Naive B cell (primary cell): ENCODE data around the gene UCP3. TPM values are rescaled to one million over a fixed set of nuclear protein-coding genes. Genes with fewer than 3 reads are reported as not detected.
A peak's percentile ranks its signal among the peaks of the same experiment; 100 is the strongest.

Experiments used
- ATAC-seq, 2 donors: fragments of 150-1000 bp; cut with Tn5 transposase; 2 replicates each; pipeline ENCODE4 v1.10.0; 2021; ENCODE audit warnings: low read depth in 2 of 2, mild to moderate bottlenecking in 2 of 2, moderate library complexity in 2 of 2
- DNase-seq: peaks from one replicate; pipeline ENCODE4 v3.0.0; 2022
- H3K27ac Mint-ChIP-seq, 6 donors: one replicate each; pipeline ENCODE4 v1.8.0; 2020 to 2022; ENCODE audit warnings: mild to moderate bottlenecking in 6 of 6, mixed read lengths in 6 of 6, moderate library complexity in 5 of 6, inconsistent platforms in 2 of 6
- H3K27me3 Mint-ChIP-seq, 3 donors: one replicate each; pipeline ENCODE4 v1.8.0; 2021 to 2022; ENCODE audit warnings: mixed read lengths in 3 of 3, mild to moderate bottlenecking in 1 of 3
- H3K36me3 Mint-ChIP-seq, 2 donors: one replicate each; pipeline ENCODE4 v1.8.0; 2020 to 2022; ENCODE audit warnings: mixed read lengths in 2 of 2, inconsistent platforms in 1 of 2, mild to moderate bottlenecking in 1 of 2
- H3K4me1 Mint-ChIP-seq, 3 donors: one replicate each; pipeline ENCODE4 v1.8.0; 2020 to 2022; ENCODE audit warnings: mixed read lengths in 3 of 3, inconsistent platforms in 1 of 3, mild to moderate bottlenecking in 1 of 3, moderate library complexity in 1 of 3
- H3K4me3 Mint-ChIP-seq, 8 donors: one replicate each; pipeline ENCODE4 v1.8.0; 2020 to 2022; ENCODE audit warnings: mild to moderate bottlenecking in 8 of 8, mixed read lengths in 8 of 8, moderate library complexity in 8 of 8, inconsistent platforms in 2 of 8
- H3K9me3 Mint-ChIP-seq, 7 donors: one replicate each; pipeline ENCODE4 v1.8.0; 2020 to 2022; ENCODE audit warnings: mixed read lengths in 7 of 7, mild to moderate bottlenecking in 5 of 7, inconsistent platforms in 2 of 7, moderate library complexity in 1 of 7
- polyA plus RNA-seq, 6 donors: library from polyadenylated mRNA; unstranded; fragments of 300-500 nt; fragmentation: Illumina TruSeq; gene quantifications; one replicate each; pipeline ENCODE4 v1.2.3, GENCODE V29; 2021; ENCODE audit warnings: low read depth in 6 of 6

Gene UCP3
- under 1 TPM in 3 of 6 donors, not detected in 3; 0.09 to 0.31 (median 0.11) TPM for polyA plus RNA-seq

DNA sequence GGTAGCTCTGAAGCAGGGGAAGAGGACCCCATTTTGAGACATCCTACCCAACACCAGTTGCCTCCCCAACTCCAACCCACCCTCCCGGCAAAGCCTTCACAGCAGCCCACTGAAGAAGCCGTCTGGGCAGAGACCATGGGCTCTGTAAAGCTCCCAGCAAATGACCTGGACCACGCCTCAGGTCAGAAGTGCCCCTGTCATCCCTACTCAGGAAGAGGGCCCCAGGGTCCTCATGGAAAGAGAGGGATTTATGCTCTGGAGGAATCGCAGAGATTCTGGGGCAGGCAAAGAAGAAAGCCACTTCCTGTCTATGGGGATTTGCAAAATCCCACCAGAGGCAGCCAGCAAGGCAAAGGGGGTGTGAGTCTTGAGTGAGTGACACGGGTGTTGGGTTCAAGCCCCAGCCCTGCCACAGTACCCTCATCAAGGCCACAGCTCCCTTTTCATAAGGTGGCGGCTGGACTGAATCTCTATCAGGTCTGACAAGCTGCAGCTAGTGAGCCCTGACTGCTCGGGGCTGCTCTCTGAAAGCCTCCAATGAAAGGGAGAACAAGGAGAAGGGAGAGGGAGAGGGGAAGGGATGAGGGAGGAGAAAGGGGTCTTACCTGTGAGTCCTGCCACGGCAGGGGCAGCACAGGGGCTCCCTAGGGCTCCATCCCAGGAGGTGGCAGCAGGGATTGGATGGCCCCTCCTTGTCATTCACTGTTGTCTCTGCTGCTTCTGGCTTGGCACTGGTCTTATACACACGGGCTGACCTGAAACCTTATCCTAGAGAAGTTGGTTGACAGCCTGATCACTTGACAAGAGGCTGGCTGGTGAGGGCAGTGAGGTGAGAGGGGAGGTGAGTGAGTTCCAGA is at the start of gene UCP3:
TSS of gene UCP3 (minus strand) at position 713 of the 857 bp plus-strand sequence. CDS start 2,043 bp downstream, outside the sequence.
- H3K4me1 Mint-ChIP-seq: peaks cover 41 to 64% (median 49%) of the 10 kb centered on the region in 3 donors
- no peak for DNase-seq
- H3K27me3 Mint-ChIP-seq: no peaks in the 10 kb centered on the region
- peak within 1 kb of the TSS; percentile 58 to 99 (median 93) for H3K27ac Mint-ChIP-seq
- H3K4me3 Mint-ChIP-seq: peak within 1 kb of the TSS in 3 of 8 donors; percentile 16 to 77 (median 41)
- no peaks in the 10 kb centered on the region for H3K9me3 Mint-ChIP-seq
- no peak for ATAC-seq
- peaks cover 3 to 9% of the 10 kb centered on the region in 2 donors for H3K36me3 Mint-ChIP-seq

- DNase-seq (no peak), ATAC-seq (no peak)
- Mint-ChIP-seq H3K4me1 (peaks cover 0 to 2% (median 0%) of the 10 kb centered on the region in 3 donors), H3K27ac (peak overlapping the region in 1 of 6 donors; percentile 60), H3K36me3 (peaks cover 20 to 23% of the 10 kb centered on the region in 2 donors), H3K4me3 (no peak overlapping the region), H3K27me3 (no peaks in the 10 kb centered on the region), H3K9me3 (no peaks in the 10 kb centered on the region)
Observed at GRCh38 chr11:74057249-74058151, 48.6 kb upstream of the UCP3 start.

DNA sequence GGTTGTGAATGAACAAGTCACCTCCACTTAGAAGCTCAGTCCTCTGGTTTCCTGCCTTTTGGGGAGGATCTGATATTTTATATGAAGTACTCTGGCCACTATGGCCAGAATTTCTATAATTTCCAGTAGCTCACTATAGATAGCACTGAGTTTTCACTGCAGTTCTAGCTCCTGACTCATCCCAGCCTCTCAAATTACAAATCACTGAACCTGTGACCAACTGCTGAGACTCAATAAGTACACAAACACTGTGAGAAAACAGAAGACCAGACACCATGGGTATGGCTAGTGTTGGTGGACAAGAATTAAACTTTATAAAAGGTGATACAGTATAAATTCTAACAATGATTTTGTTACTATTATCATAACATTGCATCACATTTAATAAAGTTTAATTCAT is 47.1 kb upstream of the UCP3 start:
- no peaks in the 10 kb centered on the region for H3K9me3 Mint-ChIP-seq
- H3K4me1 Mint-ChIP-seq: peaks cover 0 to 4% (median 2%) of the 10 kb centered on the region in 3 donors
- peaks cover 17 to 20% of the 10 kb centered on the region in 2 donors for H3K36me3 Mint-ChIP-seq
- no peak for DNase-seq
- no peak overlapping the region for H3K4me3 Mint-ChIP-seq
- H3K27ac Mint-ChIP-seq: no peak overlapping the region
- ATAC-seq: no peak
- H3K27me3 Mint-ChIP-seq: no peaks in the 10 kb centered on the region

GRCh38 chr11:74050465-74050864 is 41.6 kb upstream of the UCP3 start:
- H3K9me3 Mint-ChIP-seq: no peaks in the 10 kb centered on the region
- H3K27ac Mint-ChIP-seq: no peak overlapping the region
- H3K4me1 Mint-ChIP-seq: peaks cover 0 to 4% (median 0%) of the 10 kb centered on the region in 3 donors

GRCh38 chr11:74048993-74049392 is 40.1 kb upstream of the UCP3 start:
- no peaks in the 10 kb centered on the region for H3K27me3 Mint-ChIP-seq
- H3K4me3 Mint-ChIP-seq: no peak overlapping the region
- no peaks in the 10 kb centered on the region for H3K9me3 Mint-ChIP-seq
- ATAC-seq (no peak), DNase-seq (no peak)
- peaks cover 7 to 24% of the 10 kb centered on the region in 2 donors for H3K36me3 Mint-ChIP-seq
- peak overlapping the region in 1 of 6 donors; percentile 49 for H3K27ac Mint-ChIP-seq
- peaks cover 0 to 7% (median 0%) of the 10 kb centered on the region in 3 donors for H3K4me1 Mint-ChIP-seq

More at GRCh38 chr11:74050465-74050864, 41.6 kb upstream of the UCP3 start:
- DNase-seq: no peak
- H3K36me3 Mint-ChIP-seq: peaks cover 8 to 28% of the 10 kb centered on the region in 2 donors
- no peak overlapping the region for H3K4me3 Mint-ChIP-seq
- no peak for ATAC-seq
- no peaks in the 10 kb centered on the region for H3K27me3 Mint-ChIP-seq

GRCh38 chr11:74044538-74044937 is 35.7 kb upstream of the UCP3 start:
- Mint-ChIP-seq H3K9me3 (no peaks in the 10 kb centered on the region), H3K27me3 (no peaks in the 10 kb centered on the region), H3K4me1 (peaks cover 0 to 3% (median 0%) of the 10 kb centered on the region in 3 donors), H3K4me3 (peak overlapping the region in 1 of 8 donors; percentile 29), H3K27ac (no peak overlapping the region), H3K36me3 (peaks cover 10 to 33% of the 10 kb centered on the region in 2 donors)
- no peak for ATAC-seq
- no peak for DNase-seq

DNA sequence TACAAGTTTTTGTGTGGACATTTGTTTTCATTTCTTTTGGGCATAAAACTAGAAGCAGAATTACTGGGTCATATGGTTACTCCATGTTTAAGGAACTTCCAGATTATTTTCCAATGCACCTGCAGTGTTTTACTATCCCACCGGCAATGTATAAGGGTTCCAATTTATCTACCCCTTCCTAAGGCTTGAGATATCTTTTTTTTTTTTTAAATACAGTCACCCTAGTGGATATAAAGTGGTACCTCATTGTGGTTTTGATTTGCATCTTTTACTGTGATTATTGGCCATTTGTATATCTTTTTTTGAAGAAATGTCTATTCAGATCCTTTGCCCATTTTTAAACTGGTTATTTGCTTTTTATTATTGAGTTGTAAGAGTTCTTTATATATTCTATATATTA is 34.6 kb upstream of the UCP3 start:
- H3K27ac Mint-ChIP-seq: no peak overlapping the region
- H3K36me3 Mint-ChIP-seq: peaks cover 10 to 28% of the 10 kb centered on the region in 2 donors
- ATAC-seq (no peak), DNase-seq (no peak)
- peaks cover 0 to 3% (median 0%) of the 10 kb centered on the region in 3 donors for H3K4me1 Mint-ChIP-seq
- no peak overlapping the region for H3K4me3 Mint-ChIP-seq
- no peaks in the 10 kb centered on the region for H3K27me3 Mint-ChIP-seq
- H3K9me3 Mint-ChIP-seq: no peaks in the 10 kb centered on the region

GRCh38 chr11:74037309-74037708 is 28.4 kb upstream of the UCP3 start:
- H3K4me1 Mint-ChIP-seq: peaks cover 0 to 4% (median 0%) of the 10 kb centered on the region in 3 donors
- no peaks in the 10 kb centered on the region for H3K9me3 Mint-ChIP-seq
- DNase-seq: no peak
- no peak overlapping the region for H3K4me3 Mint-ChIP-seq
- H3K36me3 Mint-ChIP-seq: peaks cover 27 to 53% of the 10 kb centered on the region in 2 donors
- no peak overlapping the region for H3K27ac Mint-ChIP-seq
- ATAC-seq: no peak
- H3K27me3 Mint-ChIP-seq: no peaks in the 10 kb centered on the region

DNA sequence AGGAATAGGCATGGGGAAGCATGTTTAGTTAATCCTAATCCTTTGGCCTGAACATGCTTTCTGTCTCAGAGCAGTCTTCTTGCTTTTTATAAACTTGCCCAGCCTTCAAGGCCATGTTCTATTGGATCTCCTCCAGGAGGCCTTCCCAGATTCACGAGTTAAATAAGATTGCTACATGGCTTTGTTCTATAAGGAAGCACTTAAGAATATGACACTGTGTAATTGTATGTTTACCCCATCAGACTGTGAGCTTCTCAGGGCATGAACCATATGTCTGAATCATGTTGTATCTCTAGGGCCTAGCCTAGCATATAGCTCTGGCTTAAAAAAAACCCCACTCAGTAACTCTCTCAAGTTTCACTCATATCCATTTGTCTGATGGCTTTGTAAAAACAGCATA is 26.4 kb upstream of the UCP3 start:
- H3K9me3 Mint-ChIP-seq: no peaks in the 10 kb centered on the region
- H3K4me1 Mint-ChIP-seq: peaks cover 10 to 16% (median 12%) of the 10 kb centered on the region in 3 donors
- H3K4me3 Mint-ChIP-seq: no peak overlapping the region
- no peak for ATAC-seq
- peak overlapping the region in 2 of 6 donors; percentile 5 to 52 for H3K27ac Mint-ChIP-seq
- no peaks in the 10 kb centered on the region for H3K27me3 Mint-ChIP-seq
- DNase-seq: no peak
- peaks cover 30 to 38% of the 10 kb centered on the region in 2 donors for H3K36me3 Mint-ChIP-seq

GRCh38 chr11:74033046-74033445 is 24.2 kb upstream of the UCP3 start:
- Mint-ChIP-seq H3K36me3 (peaks cover 37 to 44% of the 10 kb centered on the region in 2 donors), H3K27me3 (no peaks in the 10 kb centered on the region), H3K27ac (peak overlapping the region in 1 of 6 donors; percentile 43), H3K9me3 (no peaks in the 10 kb centered on the region), H3K4me1 (peaks cover 10 to 16% (median 12%) of the 10 kb centered on the region in 3 donors), H3K4me3 (no peak overlapping the region)
- DNase-seq (no peak), ATAC-seq (peak; percentile 89 to 91)

GRCh38 chr11:74030723-74031676 is 22.1 kb upstream of the UCP3 start:
- Mint-ChIP-seq H3K36me3 (peaks cover 29 to 36% of the 10 kb centered on the region in 2 donors), H3K4me3 (no peak overlapping the region)

GRCh38 chr11:74025467-74026166 is 16.7 kb upstream of the UCP3 start:
- peak overlapping the region in 1 of 6 donors; percentile 54 for H3K27ac Mint-ChIP-seq
- H3K4me1 Mint-ChIP-seq: peaks cover 12 to 16% (median 14%) of the 10 kb centered on the region in 3 donors
- no peaks in the 10 kb centered on the region for H3K9me3 Mint-ChIP-seq
- no peaks in the 10 kb centered on the region for H3K27me3 Mint-ChIP-seq
- H3K4me3 Mint-ChIP-seq: no peak overlapping the region
- ATAC-seq (no peak), DNase-seq (no peak)
- H3K36me3 Mint-ChIP-seq: peaks cover 20 to 22% of the 10 kb centered on the region in 2 donors

More at GRCh38 chr11:74030723-74031676, 22.1 kb upstream of the UCP3 start:
- Mint-ChIP-seq H3K27ac (peak overlapping the region in 5 of 6 donors; percentile 3 to 35 (median 16)), H3K9me3 (no peaks in the 10 kb centered on the region), H3K4me1 (peaks cover 10 to 12% (median 11%) of the 10 kb centered on the region in 3 donors), H3K27me3 (no peaks in the 10 kb centered on the region)
- DNase-seq: no peak
- ATAC-seq: no peak
